T-cell (primary cell): Measurements from ENCODE around the gene ADARB2. TPM values are rescaled to one million over a fixed set of nuclear protein-coding genes. Genes with fewer than 3 reads are reported as not detected.
A peak's percentile ranks its signal among the peaks of the same experiment; 100 is the strongest.

Experiments
- ATAC-seq, 4 experiments: fragments of 200-7000 bp in 3 of 4; fragments of 150-1000 bp in 1 of 4; cut with Tn5 transposase; replicated peaks in 1 of 4; 1 replicate in 3 of 4; 2 replicates in 1 of 4; pipeline ENCODE4 v1.10.0; 2021; ENCODE audit warnings: moderate library complexity in 3 of 4, mild to moderate bottlenecking in 2 of 4, moderate number of reproducible peaks in 1 of 4
- CTCF ChIA-PET, 2 donors: fragments of 300-600 bp; sonication (Branson Sonifier 250); formaldehyde crosslinking; loops; one replicate each; lab custom pipeline; 2022; ENCODE audit warnings: antibody characterized with exemption in 2 of 2; lab: Charles Lee
- POLR2A ChIA-PET, 2 donors: fragments of 300-600 bp; sonication (Branson Sonifier 250); formaldehyde crosslinking; loops; one replicate each; lab custom pipeline; 2022; ENCODE audit warnings: antibody characterized with exemption in 2 of 2; lab: Charles Lee
- DNase-seq, 35 experiments: peaks; one replicate each; pipeline versions ENCODE4 v3.0.0 to v3.0.0-alpha.2; 2013 to 2023
- H3K27ac ChIP-seq: one replicate; pipeline ENCODE4 v1.5.1; 2013; ENCODE audit warnings: low read length
- H3K27me3 ChIP-seq, 2 experiments: replicated peaks in 1 of 2; 1 replicate in 1 of 2; 2 replicates in 1 of 2; pipeline versions ENCODE4 v1.6.1 to v1.7.0; 2013; ENCODE audit warnings: low read length in 1 of 2, mixed read lengths in 1 of 2; ENCODE audit not compliant: control insufficient read depth in 2 of 2, insufficient read depth in 2 of 2; ENCODE audit errors: extremely low read depth in 1 of 2
- H3K36me3 ChIP-seq, 2 donors: 1 replicate in 1 of 2; 2 replicates in 1 of 2; pipeline versions ENCODE4 v1.6.1 to v1.7.0; 2013; ENCODE audit warnings: low read length in 1 of 2; ENCODE audit not compliant: control insufficient read depth in 2 of 2, insufficient read depth in 1 of 2; ENCODE audit errors: extremely low read depth in 1 of 2
- H3K4me1 ChIP-seq, 2 experiments: 1 replicate in 1 of 2; 2 replicates in 1 of 2; pipeline versions ENCODE4 v1.6.1 to v1.7.0; 2013; ENCODE audit warnings: low read length in 2 of 2, mixed read lengths in 1 of 2; ENCODE audit not compliant: insufficient read depth in 2 of 2, control insufficient read depth in 1 of 2; ENCODE audit errors: extremely low read depth in 1 of 2
- H3K4me3 ChIP-seq, 2 donors: 1 replicate in 1 of 2; 2 replicates in 1 of 2; pipeline versions ENCODE4 v1.5.1 to v1.7.0; 2013; ENCODE audit warnings: mild to moderate bottlenecking in 2 of 2, low read length in 1 of 2, moderate library complexity in 1 of 2; ENCODE audit not compliant: control insufficient read depth in 1 of 2; ENCODE audit errors: extremely low read depth in 1 of 2
- H3K9me3 ChIP-seq: 2 replicates; pipeline ENCODE4 v1.7.0; 2013
- H3K27ac Mint-ChIP-seq, 2 donors: one replicate each; pipeline ENCODE4 v1.8.0; 2020 to 2021; ENCODE audit warnings: mild to moderate bottlenecking in 2 of 2, mixed read lengths in 2 of 2
- H3K27me3 Mint-ChIP-seq, 2 donors: one replicate each; pipeline ENCODE4 v1.8.0; 2021 to 2022; ENCODE audit warnings: mixed read lengths in 2 of 2
- H3K36me3 Mint-ChIP-seq: one replicate; pipeline ENCODE4 v1.8.0; 2021; ENCODE audit warnings: mixed read lengths
- H3K4me1 Mint-ChIP-seq, 3 donors: one replicate each; pipeline ENCODE4 v1.8.0; 2020 to 2022; ENCODE audit warnings: mixed read lengths in 3 of 3, mild to moderate bottlenecking in 1 of 3
- H3K4me3 Mint-ChIP-seq, 3 donors: one replicate each; pipeline ENCODE4 v1.8.0; 2020 to 2022; ENCODE audit warnings: mild to moderate bottlenecking in 3 of 3, mixed read lengths in 3 of 3, moderate library complexity in 3 of 3
- H3K9me3 Mint-ChIP-seq, 3 donors: one replicate each; pipeline ENCODE4 v1.8.0; 2020 to 2022; ENCODE audit warnings: mixed read lengths in 3 of 3
- WGBS: methylation state at CpG from one replicate; pipeline ENCODE4 v1.1.5; 2013; ENCODE audit warnings: missing lambda C conversion rate; ENCODE audit not compliant: insufficient coverage; 5-methylcytosine and 5-hydroxymethylcytosine counted together
- total RNA-seq, 35 experiments: library from RNA in 6 of 35; stranded (reverse) in 6 of 35; fragments of 120-200 nt in 1 of 35; gene quantifications; one replicate each; pipeline versions ENCODE4 v1.2.1 to v1.2.4 and lab custom pipeline; 2013 to 2026

ADARB2 gene
- total RNA-seq, 5 donors from 2014 or later (not counting 1 experiment from before 2014, with no cell fraction given): 0.07 to 4.0 (median 0.41) TPM

GRCh38 chr10:1147810-1148209, 589.5 kb downstream of the ADARB2 start:
- Mint-ChIP-seq H3K4me3 (no peak overlapping the region), H3K4me1 (peaks cover 2 to 20% (median 8%) of the 10 kb centered on the region in 3 donors), H3K36me3 (peaks cover 6% of the 10 kb centered on the region), H3K27ac (no peak overlapping the region), H3K27me3 (peaks cover 0 to 3% of the 10 kb centered on the region in 2 donors), H3K9me3 (peaks cover 9 to 14% (median 13%) of the 10 kb centered on the region in 3 donors)
- DNase-seq (no peak), ATAC-seq (no peak)
- no peaks in the 10 kb centered on the region for H3K9me3 ChIP-seq
- ChIA-PET POLR2A (no interaction called here), CTCF (no interaction called here)
- H3K27ac ChIP-seq: no peak overlapping the region
- peaks cover 0 to 26% of the 10 kb centered on the region in 2 experiments for H3K27me3 ChIP-seq
- H3K4me3 ChIP-seq: no peak overlapping the region
- 80% methylated on average over 1 of the region's 5 CpGs for WGBS
- H3K4me1 ChIP-seq: no peaks in the 10 kb centered on the region
- no peaks in the 10 kb centered on the region for H3K36me3 ChIP-seq

- CTCF ChIA-PET: no interaction called here
- no CpG with 5 or more reads among the region's 3 CpGs for WGBS
- Mint-ChIP-seq H3K27me3 (peaks cover 8% of the 10 kb centered on the region in 2 donors), H3K4me1 (no peaks in the 10 kb centered on the region), H3K36me3 (peaks cover 20% of the 10 kb centered on the region), H3K9me3 (peaks cover 21 to 38% (median 31%) of the 10 kb centered on the region in 3 donors), H3K4me3 (no peak overlapping the region), H3K27ac (no peak overlapping the region)
- Histone ChIP-seq H3K27me3 (peaks cover 0 to 15% of the 10 kb centered on the region in 2 experiments), H3K9me3 (no peaks in the 10 kb centered on the region), H3K27ac (no peak overlapping the region), H3K36me3 (no peaks in the 10 kb centered on the region), H3K4me3 (no peak overlapping the region), H3K4me1 (no peaks in the 10 kb centered on the region)
- POLR2A ChIA-PET: no interaction called here
- DNase-seq: peak in 9 of 35 experiments; percentile 14 to 37 (median 26)
- ATAC-seq: peak in 1 of 4 experiments; percentile 45
These were observed 594.7 kb downstream of the ADARB2 start for GRCh38 chr10:1142596-1142995.

GRCh38 chr10:1141701-1142100, 595.6 kb downstream of the ADARB2 start:
- Mint-ChIP-seq H3K9me3 (peaks cover 16 to 32% (median 25%) of the 10 kb centered on the region in 3 donors), H3K27ac (no peak overlapping the region), H3K4me3 (no peak overlapping the region), H3K36me3 (peaks cover 17% of the 10 kb centered on the region), H3K27me3 (peaks cover 5 to 8% of the 10 kb centered on the region in 2 donors), H3K4me1 (no peaks in the 10 kb centered on the region)
- DNase-seq (no peak), ATAC-seq (no peak)
- Histone ChIP-seq H3K4me1 (no peaks in the 10 kb centered on the region), H3K27ac (no peak overlapping the region), H3K27me3 (peaks cover 0 to 9% of the 10 kb centered on the region in 2 experiments), H3K4me3 (no peak overlapping the region), H3K9me3 (no peaks in the 10 kb centered on the region), H3K36me3 (no peaks in the 10 kb centered on the region)
- 91% methylated on average over 9 of the region's 11 CpGs for WGBS
- CTCF ChIA-PET: interaction anchor here in 1 of 2 donors (0.6 kb wide), 1 partner anchor 1903 kb away, joined by 3 read pairs; no protein-coding TSS in a partner anchor
- POLR2A ChIA-PET: no interaction called here

GRCh38 chr10:1141261-1141660, 596.1 kb downstream of the ADARB2 start:
- DNase-seq (no peak), ATAC-seq (no peak)
- Histone ChIP-seq H3K4me1 (no peaks in the 10 kb centered on the region), H3K9me3 (no peaks in the 10 kb centered on the region), H3K36me3 (no peaks in the 10 kb centered on the region), H3K4me3 (no peak overlapping the region), H3K27me3 (peaks cover 0 to 9% of the 10 kb centered on the region in 2 experiments), H3K27ac (no peak overlapping the region)
- Mint-ChIP-seq H3K9me3 (peaks cover 16 to 31% (median 24%) of the 10 kb centered on the region in 3 donors), H3K36me3 (peaks cover 17% of the 10 kb centered on the region), H3K4me1 (no peaks in the 10 kb centered on the region), H3K4me3 (no peak overlapping the region), H3K27me3 (peaks cover 5 to 8% of the 10 kb centered on the region in 2 donors), H3K27ac (no peak overlapping the region)
- POLR2A ChIA-PET: no interaction called here
- CTCF ChIA-PET: interaction anchor here in 1 of 2 donors (0.6 kb wide), 1 partner anchor 1903 kb away, joined by 3 read pairs; no protein-coding TSS in a partner anchor
- WGBS: 83% methylated on average over 5 of the region's 7 CpGs

GRCh38 chr10:1138529-1138928, 598.8 kb downstream of the ADARB2 start:
- ChIA-PET POLR2A (no interaction called here), CTCF (no interaction called here)
- Histone ChIP-seq H3K4me3 (no peak overlapping the region), H3K4me1 (peaks cover 0 to 3% of the 10 kb centered on the region in 2 experiments), H3K36me3 (no peaks in the 10 kb centered on the region), H3K27ac (no peak overlapping the region), H3K9me3 (no peaks in the 10 kb centered on the region), H3K27me3 (peaks cover 0 to 9% of the 10 kb centered on the region in 2 experiments)
- Mint-ChIP-seq H3K4me1 (peaks cover 6 to 9% (median 7%) of the 10 kb centered on the region in 3 donors), H3K4me3 (no peak overlapping the region), H3K27ac (no peak overlapping the region), H3K9me3 (peaks cover 12 to 24% (median 17%) of the 10 kb centered on the region in 3 donors), H3K27me3 (peaks cover 5 to 8% of the 10 kb centered on the region in 2 donors), H3K36me3 (peaks cover 18% of the 10 kb centered on the region)
- DNase-seq (no peak), ATAC-seq (no peak)
- WGBS: no CpG with 5 or more reads among the region's 1 CpG

- ATAC-seq (no peak), DNase-seq (no peak)
- H3K36me3 ChIP-seq: no peaks in the 10 kb centered on the region
- no peak overlapping the region for H3K4me3 Mint-ChIP-seq
- H3K4me3 ChIP-seq: no peak overlapping the region
- peaks cover 5 to 8% of the 10 kb centered on the region in 2 donors for H3K27me3 Mint-ChIP-seq
- WGBS: 86% methylated on average over 6 of the region's 10 CpGs
- ChIA-PET POLR2A (no interaction called here), CTCF (no interaction called here)
- peaks cover 12 to 15% (median 14%) of the 10 kb centered on the region in 3 donors for H3K4me1 Mint-ChIP-seq
- peaks cover 19% of the 10 kb centered on the region for H3K36me3 Mint-ChIP-seq
- H3K9me3 Mint-ChIP-seq: peaks cover 12 to 24% (median 17%) of the 10 kb centered on the region in 3 donors
- H3K27ac ChIP-seq: no peak overlapping the region
- no peak overlapping the region for H3K27ac Mint-ChIP-seq
- H3K27me3 ChIP-seq: peaks cover 0 to 9% of the 10 kb centered on the region in 2 experiments
- H3K4me1 ChIP-seq: peaks cover 0 to 4% of the 10 kb centered on the region in 2 experiments
- no peaks in the 10 kb centered on the region for H3K9me3 ChIP-seq
These were observed 599.7 kb downstream of the ADARB2 start for GRCh38 chr10:1137499-1138163.
